NOMO-1 treated with DMSO at 0.1 percent for 48 hours (cell line): ENCODE results near the gene ITGB5.
A peak's percentile ranks its signal among the peaks of the same experiment; 100 is the strongest.

Source experiments
- DNase-seq: peaks from one replicate; lab custom pipeline; 2025; ENCODE audit not compliant: unreplicated experiment; lab: John Stamatoyannopoulos, UW

ITGB5 gene

DNA sequence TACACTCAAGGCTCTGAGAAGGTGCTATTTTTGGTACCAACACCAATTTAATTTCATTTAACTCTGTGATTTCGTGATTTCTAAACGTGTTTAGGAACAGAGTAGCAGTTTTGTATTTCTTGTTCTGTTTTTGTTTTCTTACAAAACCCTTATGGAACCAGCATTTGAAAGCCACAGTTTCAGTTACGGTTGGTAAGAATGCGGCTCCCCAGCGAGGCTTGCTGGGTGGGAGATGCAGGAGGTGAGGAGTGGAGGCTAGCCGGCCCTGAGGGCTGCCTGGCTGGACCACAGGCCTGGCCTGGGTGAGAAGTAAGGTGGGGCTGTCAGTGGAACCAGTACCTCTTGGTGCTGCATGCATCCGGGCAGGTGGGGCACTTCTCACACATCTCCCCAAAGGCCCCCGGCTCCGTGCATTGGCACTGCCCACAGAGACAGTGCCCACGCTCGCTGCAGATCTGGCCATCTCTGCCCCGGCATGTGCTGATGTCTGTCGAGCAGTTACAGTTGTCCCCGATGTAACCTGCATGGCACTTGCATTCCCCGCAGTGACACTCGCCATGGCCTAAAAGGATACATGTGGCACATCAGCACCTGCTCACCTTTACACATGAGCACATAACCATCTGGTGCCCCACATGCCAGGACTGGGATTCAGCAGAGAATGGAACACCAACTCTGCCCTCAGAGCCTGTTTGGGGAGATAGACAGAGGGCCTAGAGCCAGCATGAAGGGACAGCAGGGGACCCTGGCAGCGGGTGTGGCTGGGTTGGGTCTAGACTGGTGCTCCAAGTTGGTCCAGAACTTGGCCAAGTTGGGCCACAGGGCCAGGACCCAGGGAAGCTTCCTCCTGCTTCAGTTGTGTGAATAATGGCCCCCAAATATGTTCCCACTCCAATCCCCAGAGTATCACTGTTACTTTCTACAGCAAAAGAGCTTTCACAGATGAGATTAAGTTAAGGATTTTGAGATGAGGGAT lies 113.5 kb downstream of the ITGB5 start:
- DNase-seq = no peak

GRCh38 chr3:124772081-124772831 lies 114.9 kb downstream of the ITGB5 start:
- no peak for DNase-seq

DNA sequence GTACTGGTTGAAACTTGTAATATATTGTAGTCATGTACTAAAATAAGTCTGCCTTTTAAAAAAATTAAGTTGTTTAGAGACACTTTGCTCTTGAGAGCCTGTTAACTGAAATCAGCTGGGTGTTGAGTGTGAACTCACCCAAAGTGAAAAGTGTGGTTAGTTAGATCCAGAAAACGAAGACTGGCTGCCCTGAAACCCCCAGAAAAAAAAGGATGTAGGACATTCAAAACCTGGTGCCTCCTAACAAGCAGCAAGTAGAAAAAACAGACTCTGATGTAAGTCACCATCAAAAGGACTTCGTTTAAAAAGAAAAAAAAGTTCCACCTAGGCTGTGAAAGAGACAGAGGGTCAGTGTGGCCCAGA lies 116.1 kb downstream of the ITGB5 start:
- DNase-seq = no peak

- DNase-seq = no peak
Observed at GRCh38 chr3:124770336-124771082, 116.7 kb downstream of the ITGB5 start.

- DNase-seq = no peak
Observed at GRCh38 chr3:124769462-124769861, 117.7 kb downstream of the ITGB5 start.

DNA sequence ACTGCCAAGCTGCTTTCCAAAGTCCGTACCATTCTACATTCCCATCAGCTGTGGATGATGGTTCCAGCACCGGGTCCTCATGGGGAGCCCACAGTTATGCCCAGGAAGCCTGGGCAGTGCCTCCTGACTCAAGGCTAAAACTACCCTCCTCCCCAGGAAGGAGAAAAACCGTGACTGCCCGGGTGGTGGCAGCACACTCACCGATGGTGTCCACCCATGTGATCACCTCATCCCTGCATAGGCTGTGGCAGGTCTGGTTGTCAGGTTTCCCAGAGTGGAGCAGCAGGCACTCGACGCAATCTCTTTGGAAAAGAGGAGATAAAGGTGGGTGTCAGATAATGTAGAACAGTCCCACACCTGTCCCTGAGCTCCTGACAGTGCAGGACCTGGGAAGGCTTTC lies 118.4 kb downstream of the ITGB5 start:
- DNase-seq = no peak

- DNase-seq = no peak
Observed at GRCh38 chr3:124767691-124768090, 119.5 kb downstream of the ITGB5 start.

DNA sequence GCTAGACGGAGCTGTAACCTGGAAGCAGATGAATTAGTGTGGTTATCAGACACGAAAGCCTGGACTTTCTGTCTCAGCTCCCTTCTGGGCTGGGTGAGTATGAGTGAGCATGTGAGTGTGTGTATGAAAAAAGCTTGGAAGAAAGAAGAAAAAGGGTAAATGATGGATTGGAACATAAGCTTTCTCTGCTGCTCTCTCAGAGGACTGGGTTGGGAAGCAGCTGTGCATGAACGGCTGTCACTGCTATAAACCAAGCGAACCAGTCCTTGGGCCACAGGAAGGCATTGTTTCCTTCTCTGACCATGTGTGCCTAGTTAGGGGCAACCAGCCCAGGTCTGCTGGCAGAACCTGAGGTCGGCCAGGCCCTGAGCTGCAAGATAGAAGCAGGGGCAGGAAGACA lies 119.9 kb downstream of the ITGB5 start:
- no peak for DNase-seq

DNA sequence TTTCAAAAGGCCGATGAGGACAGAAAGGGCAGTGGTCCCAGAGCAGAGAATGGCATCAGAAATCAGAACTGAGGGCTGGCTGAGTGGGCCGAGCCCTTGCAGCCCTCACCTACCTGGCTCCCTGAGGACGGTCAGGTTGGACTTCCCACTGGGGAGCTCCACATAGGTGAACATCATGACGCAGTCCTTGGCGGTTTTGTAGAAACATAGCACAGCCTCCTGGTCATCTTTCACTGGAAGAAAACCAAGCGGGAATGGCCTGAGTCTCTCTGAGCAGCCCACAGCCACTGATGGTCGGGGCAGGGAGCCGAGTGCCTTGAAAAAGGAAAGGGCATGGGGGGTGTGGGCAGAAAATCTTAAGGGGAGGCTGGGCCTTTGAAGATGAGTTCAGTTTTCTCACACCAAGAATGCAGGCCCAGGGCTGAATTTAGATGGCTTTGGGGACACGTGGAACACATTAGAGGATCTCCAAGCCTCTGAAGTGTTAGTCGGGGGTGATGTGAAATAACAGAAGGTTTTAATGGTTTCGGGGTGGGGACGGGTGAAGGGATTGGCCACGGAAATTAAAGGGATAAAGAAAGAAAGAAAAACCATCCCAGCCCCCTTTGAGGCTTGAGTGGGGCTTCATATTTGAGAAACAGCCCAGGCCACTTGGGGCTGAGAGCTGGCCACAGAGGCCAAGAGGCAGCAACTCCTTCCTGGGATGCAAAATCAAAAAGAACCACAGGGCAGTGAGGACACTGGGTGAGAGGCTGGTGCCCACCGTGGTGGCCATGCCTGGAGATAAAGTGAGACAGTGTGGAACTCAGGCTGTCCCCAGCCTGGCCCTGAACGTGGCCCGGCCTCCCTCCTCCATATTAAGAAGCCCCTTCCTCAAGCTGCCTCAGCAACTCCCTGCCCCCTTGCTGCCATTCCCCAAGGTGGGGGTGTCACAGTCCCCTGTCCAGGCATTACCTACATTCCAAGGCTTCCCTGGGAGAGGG lies 120.8 kb downstream of the ITGB5 start:
- DNase-seq = no peak

- DNase-seq = no peak
Observed at GRCh38 chr3:124765197-124765840, 121.8 kb downstream of the ITGB5 start.

DNA sequence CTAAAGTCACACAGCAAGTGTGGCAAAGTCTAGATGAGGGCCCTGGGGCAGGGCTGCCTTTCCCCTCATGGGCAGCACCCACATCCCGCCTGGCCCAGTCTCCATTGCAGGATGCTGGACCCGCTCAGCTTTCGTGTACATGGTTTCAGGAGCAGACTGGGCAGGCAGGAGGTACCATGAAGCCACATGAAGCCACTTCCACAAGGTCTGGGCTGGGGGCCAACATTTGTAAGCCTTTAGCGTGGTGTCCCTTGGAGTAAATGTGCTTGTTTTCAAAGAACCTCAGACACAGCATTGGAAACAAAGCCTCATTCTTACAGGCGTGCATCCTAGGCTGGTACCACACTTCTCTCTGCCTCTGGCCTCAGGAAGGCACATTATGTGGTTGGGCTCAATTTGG lies 122.4 kb downstream of the ITGB5 start:
- DNase-seq = no peak

- no peak for DNase-seq
Observed at GRCh38 chr3:124763644-124764358, 123.4 kb downstream of the ITGB5 start.

DNA sequence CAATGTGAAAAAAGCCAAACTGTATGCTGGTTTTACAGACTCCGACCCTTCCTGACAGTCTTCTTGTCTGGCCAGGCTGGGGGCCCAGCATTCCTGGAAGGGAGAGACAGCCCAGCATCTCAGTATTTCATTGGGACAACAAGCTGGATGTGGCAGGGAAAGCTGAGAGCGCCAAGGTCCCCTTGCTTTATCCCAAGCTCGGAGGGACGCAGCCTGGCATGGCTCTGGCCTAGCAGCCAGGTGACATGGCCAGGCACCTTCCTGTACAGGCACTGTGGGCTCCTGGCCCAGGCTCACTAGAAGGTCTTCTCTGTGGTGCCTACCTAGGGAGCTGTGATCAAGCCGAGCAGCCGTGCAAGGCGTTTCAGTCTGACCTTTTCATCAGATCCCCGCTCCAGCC lies 124.0 kb downstream of the ITGB5 start:
- DNase-seq = no peak

DNA sequence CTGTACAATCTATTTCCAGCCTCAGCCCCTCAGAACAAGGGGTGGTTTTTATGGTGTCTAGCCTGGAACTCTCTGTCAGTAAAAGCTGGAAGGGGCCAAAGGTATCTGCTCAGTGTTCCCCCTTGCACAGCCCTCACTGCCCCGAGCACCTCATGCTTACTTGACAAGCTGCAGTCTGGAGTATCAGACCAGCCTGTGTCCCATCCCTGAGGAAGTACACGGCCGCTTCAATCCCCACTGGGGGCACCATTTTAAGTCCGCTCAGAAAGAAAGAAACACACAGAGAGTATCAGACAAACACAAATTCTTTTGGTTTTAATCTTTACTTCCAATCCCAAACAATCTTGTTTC lies 124.5 kb downstream of the ITGB5 start:
- no peak for DNase-seq

DNA sequence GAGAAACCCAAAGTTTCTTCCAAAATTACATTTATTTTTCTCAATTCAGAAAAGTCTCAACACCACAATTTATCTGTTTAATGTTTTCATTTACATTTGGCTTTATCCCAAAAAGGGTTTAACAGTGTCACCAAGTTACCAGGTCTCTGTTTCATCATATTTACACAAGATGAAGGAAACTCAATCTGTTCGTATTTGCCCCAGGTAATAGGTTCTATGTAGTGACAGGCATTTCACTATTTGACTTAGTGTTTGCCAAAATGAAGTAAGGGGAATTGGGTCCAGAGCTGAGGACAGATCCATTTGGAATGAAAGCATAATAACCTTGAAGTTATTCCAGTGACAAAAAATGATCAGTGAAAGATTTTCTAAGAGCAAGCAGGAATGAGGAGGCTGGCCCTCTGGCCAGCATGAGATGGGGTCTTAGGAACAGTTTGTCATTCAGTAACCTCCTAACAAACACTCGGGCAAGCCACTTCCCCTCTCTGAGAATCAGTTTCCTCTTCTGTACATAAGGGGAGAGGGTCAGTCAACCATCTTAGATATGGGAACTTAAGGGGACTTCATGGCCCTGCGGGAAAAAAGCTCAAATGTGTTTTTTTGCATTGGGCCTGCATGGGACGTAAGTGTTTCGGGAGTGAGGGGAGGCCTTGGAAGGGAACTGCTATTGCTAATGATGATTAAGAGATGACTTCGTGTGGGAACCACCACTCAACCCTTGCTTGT lies 125.1 kb downstream of the ITGB5 start:
- no peak for DNase-seq

GRCh38 chr3:124761250-124761796 lies 125.8 kb downstream of the ITGB5 start:
- DNase-seq = peak; percentile 82

- DNase-seq = no peak
Observed at GRCh38 chr3:124760601-124761000, 126.6 kb downstream of the ITGB5 start.

DNA sequence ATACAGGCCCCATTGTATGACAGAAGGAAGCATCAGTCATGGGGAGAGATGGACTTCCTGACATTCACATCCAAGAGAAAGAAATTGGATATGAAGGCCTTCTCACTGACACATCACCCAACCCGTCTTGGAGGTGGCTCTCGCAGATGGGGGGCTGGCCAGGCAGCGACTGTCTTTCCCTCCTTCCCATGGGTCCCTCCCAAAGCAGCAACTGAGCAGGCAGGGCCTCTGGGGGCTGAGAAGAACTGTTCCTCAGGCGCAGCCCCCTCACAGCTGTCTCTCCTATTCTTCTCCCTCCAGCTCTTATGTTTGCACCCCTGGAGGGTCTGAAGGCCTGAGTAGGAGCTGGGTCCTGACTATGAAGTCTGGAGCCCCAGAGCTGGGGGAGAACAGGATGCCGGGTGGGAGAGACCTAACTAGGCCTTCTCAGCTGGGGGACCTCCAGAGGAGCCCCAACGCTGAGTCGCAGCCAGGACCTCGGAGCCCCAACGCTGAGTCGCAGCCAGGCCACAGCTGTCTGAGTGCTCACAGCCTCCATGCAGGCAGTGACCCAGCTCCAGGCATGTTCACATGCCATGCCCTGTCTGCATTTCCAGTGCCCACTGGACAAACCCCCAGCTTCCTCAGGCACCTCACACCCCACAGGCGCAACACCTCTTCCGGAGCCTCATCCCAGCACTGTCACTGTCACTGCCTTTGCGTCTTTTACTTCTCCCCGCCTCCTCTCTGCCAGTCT lies 127.3 kb downstream of the ITGB5 start:
- no peak for DNase-seq
